Measurements from ENCODE around the gene HCLS1.

HCLS1 gene, protein sequence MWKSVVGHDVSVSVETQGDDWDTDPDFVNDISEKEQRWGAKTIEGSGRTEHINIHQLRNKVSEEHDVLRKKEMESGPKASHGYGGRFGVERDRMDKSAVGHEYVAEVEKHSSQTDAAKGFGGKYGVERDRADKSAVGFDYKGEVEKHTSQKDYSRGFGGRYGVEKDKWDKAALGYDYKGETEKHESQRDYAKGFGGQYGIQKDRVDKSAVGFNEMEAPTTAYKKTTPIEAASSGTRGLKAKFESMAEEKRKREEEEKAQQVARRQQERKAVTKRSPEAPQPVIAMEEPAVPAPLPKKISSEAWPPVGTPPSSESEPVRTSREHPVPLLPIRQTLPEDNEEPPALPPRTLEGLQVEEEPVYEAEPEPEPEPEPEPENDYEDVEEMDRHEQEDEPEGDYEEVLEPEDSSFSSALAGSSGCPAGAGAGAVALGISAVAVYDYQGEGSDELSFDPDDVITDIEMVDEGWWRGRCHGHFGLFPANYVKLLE

DNA sequence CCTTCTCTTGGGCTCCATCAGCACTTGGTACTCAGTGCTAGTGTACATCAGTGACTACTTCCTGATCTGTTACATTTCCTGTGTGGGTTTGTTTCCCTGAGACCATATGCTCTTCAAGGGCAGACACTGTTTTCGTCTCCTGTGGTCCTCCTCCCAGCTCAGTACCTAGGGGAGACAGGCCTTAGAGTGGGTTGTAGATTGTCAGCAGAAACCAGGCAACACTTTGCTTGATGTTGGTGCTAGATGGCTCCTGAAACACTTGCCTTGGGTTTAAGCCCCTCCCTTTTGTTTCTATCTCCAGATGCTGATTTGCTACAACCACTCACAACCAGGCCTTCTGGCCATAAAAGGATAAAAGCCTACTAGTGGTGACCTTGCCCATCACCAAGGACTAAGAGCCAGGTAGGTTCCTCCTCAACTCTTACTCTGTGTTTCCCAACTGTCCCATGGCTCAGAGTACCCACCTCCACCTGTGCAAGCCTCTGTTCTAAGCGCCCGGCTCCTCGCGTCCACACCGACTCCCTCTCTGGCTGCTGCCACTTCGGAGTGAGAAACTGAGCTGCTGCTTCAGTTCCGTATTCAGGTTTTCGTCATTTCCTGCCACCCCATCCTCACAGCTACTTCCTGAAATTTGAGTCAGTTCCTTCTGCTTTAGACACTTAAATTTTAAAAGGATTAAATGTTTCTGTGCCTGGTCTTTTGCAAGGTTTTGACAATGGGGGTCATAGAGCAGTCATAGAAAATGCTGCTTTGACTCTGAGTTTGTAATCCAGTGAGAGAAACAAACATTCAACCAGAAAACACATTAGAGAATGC is at the start of gene HCLS1:
HCLS1 (minus strand) TSS at position 548 of the 816 bp plus-strand sequence. CDS start 2,556 bp downstream, outside the sequence.
- no peak within 1 kb of the TSS for H3K27ac ChIP-seq (ENCODE audit: low read depth, low read length)
- H3K36me3 ChIP-seq (ENCODE audit: insufficient read depth, low read length): peaks cover 25% of the 10 kb centered on the region
- no peaks in the 10 kb centered on the region for H3K9me3 ChIP-seq (ENCODE audit: low read length)
- H3K4me3 ChIP-seq (ENCODE audit: low read depth in 1 of 2, low read length in 2 of 2): no peak within 1 kb of the TSS
- H3K9ac ChIP-seq (ENCODE audit: low read length): no peak within 1 kb of the TSS
- H3K27me3 ChIP-seq (ENCODE audit: control insufficient read depth in 1 of 2, insufficient read depth in 2 of 2, low read length in 2 of 2): no peaks in the 10 kb centered on the region
- no peaks in the 10 kb centered on the region for H3K4me1 ChIP-seq (ENCODE audit: insufficient read depth, low read length)

DNA sequence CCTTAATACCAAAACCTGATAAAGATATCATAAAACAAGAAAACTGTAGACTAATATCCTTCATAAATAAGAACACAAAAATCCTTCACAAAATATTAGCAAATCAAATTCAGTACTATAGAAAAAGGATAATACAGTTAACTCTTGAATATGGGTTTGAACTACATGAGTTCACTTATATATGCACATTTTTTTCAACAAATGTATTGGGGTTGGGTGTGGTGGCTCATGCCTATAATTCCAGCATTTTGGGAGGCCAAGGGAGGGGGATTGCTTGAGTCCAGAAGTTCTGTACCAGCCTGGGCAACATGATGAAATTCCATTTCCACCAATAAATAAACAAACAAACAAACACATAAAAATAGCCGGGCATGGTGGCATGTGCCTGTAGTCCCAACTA is 49.6 kb upstream of the HCLS1 start:
- H3K27me3 ChIP-seq (ENCODE audit: control insufficient read depth in 1 of 2, insufficient read depth in 2 of 2, low read length in 2 of 2): no peaks in the 10 kb centered on the region
- H3K9ac ChIP-seq (ENCODE audit: low read length): no peak overlapping the region
- H3K9me3 ChIP-seq (ENCODE audit: low read length): no peaks in the 10 kb centered on the region
- H3K4me1 ChIP-seq (ENCODE audit: insufficient read depth, low read length): no peaks in the 10 kb centered on the region
- H3K36me3 ChIP-seq (ENCODE audit: insufficient read depth, low read length): peaks cover 14% of the 10 kb centered on the region
- no peak overlapping the region for H3K4me3 ChIP-seq (ENCODE audit: low read depth in 1 of 2, low read length in 2 of 2)
- H3K27ac ChIP-seq (ENCODE audit: low read depth, low read length): no peak overlapping the region

DNA sequence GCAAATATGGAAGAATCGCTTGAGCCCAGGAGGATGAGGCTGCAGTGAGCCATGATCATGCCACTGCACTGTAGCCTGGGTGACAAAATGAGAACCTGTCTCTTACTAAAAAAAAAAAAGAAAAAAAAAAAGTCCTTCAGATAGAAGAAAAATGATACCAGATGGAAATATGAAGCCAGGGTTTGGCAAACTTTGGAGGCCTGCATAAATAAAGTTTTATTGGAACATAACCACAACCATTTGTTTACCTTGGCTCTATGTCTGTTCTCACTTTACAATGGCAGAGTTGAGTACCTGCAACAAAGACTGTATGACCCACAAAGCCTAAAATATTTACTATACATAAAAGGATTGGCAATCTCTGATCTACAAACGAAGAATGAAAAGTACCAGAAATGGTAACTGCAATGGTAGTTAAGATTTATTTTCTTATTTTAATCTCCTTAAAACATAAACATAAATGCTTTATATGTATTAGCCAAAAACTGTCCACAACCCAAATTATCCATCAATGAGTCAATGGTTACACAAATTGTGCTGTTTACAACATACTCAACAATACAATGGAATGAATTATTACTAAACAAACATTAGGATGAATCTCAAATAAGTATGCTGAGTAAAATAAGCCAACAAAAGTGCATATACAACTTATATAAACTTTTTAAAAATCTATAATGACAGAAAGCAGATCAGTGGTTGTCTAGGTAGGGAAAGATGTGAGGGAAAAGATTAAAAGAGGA is 47.0 kb upstream of the HCLS1 start:
- no peak overlapping the region for H3K4me3 ChIP-seq (ENCODE audit: low read depth in 1 of 2, low read length in 2 of 2)
- H3K9ac ChIP-seq (ENCODE audit: low read length): no peak overlapping the region
- H3K27ac ChIP-seq (ENCODE audit: low read depth, low read length): no peak overlapping the region
- no peaks in the 10 kb centered on the region for H3K9me3 ChIP-seq (ENCODE audit: low read length)
- no peaks in the 10 kb centered on the region for H3K27me3 ChIP-seq (ENCODE audit: control insufficient read depth in 1 of 2, insufficient read depth in 2 of 2, low read length in 2 of 2)
- no peaks in the 10 kb centered on the region for H3K36me3 ChIP-seq (ENCODE audit: insufficient read depth, low read length)
- no peaks in the 10 kb centered on the region for H3K4me1 ChIP-seq (ENCODE audit: insufficient read depth, low read length)

DNA sequence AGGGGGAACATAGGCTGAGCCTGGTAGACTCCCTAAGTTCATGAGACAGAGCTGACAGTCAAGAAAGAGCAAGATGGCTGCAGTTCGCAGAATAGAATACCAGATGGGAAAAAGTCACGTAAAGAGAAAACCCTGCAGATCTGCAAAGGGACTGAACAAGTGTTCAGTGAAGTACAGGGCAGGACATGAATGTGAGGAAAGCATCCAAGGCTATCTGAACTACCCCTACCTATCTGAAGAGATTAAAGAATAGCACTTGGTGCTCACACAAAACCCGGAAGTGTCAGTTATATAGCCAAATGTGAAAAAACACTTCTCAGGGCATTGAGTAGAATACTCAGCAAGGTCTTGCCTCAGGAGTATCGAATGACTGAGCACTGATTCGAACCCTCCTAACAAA is 44.8 kb upstream of the HCLS1 start:
- no peak overlapping the region for H3K9ac ChIP-seq (ENCODE audit: low read length)
- H3K4me3 ChIP-seq (ENCODE audit: low read depth in 1 of 2, low read length in 2 of 2): no peak overlapping the region
- H3K27ac ChIP-seq (ENCODE audit: low read depth, low read length): no peak overlapping the region
- no peaks in the 10 kb centered on the region for H3K4me1 ChIP-seq (ENCODE audit: insufficient read depth, low read length)
- H3K27me3 ChIP-seq (ENCODE audit: control insufficient read depth in 1 of 2, insufficient read depth in 2 of 2, low read length in 2 of 2): no peaks in the 10 kb centered on the region
- no peaks in the 10 kb centered on the region for H3K9me3 ChIP-seq (ENCODE audit: low read length)
- peaks cover 18% of the 10 kb centered on the region for H3K36me3 ChIP-seq (ENCODE audit: insufficient read depth, low read length)

DNA sequence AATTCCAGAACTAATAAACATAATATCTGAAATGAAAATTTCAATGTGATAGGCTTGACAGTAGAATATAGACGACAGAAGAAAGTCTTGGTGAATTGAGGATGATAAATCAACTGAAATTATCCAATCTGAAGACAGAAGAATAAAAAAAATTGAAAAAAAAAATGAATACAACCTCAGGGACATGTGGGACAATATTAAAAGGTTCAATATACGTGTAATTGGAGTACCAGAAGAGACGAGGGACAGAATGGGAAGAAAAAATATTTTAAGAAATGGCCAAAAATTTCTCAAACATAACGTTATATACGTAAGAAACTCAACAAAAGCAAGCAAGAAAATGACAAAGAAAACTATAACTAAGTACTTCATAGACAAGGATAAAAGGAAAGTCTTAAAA is 43.3 kb upstream of the HCLS1 start:
- Histone ChIP-seq H3K9ac (ENCODE audit: low read length) (no peak overlapping the region), H3K27me3 (ENCODE audit: control insufficient read depth in 1 of 2, insufficient read depth in 2 of 2, low read length in 2 of 2) (no peaks in the 10 kb centered on the region)

DNA sequence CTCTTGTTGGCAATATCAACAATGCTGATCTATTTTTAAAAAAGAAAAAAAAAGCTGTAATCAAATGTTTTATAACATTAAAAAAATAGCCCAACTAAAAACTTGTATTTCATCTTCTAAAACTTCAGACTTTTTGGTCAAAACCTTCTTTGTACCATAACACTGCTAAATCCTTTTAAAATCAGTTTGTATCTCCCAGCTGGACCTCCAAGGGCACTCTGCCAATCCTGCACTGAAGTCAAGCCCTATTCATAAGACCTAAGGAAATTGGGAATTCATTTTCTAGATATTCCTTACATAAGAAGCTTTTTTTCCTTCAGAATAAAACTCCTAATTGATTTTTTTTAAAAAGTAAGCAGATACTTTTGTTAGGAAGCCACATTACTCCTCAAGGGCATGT is 38.2 kb upstream of the HCLS1 start:
- H3K27me3 ChIP-seq (ENCODE audit: control insufficient read depth in 1 of 2, insufficient read depth in 2 of 2, low read length in 2 of 2): no peaks in the 10 kb centered on the region
- no peak overlapping the region for H3K27ac ChIP-seq (ENCODE audit: low read depth, low read length)
- H3K9me3 ChIP-seq (ENCODE audit: low read length): no peaks in the 10 kb centered on the region
- H3K36me3 ChIP-seq (ENCODE audit: insufficient read depth, low read length): peaks cover 38% of the 10 kb centered on the region
- no peak overlapping the region for H3K9ac ChIP-seq (ENCODE audit: low read length)
- H3K4me1 ChIP-seq (ENCODE audit: insufficient read depth, low read length): no peaks in the 10 kb centered on the region
- H3K4me3 ChIP-seq (ENCODE audit: low read depth in 1 of 2, low read length in 2 of 2): no peak overlapping the region

More for the DNA sequence above, 43.3 kb upstream of the HCLS1 start:
- no peak overlapping the region for H3K4me3 ChIP-seq (ENCODE audit: low read depth in 1 of 2, low read length in 2 of 2)
- no peak overlapping the region for H3K27ac ChIP-seq (ENCODE audit: low read depth, low read length)
- no peaks in the 10 kb centered on the region for H3K9me3 ChIP-seq (ENCODE audit: low read length)
- peaks cover 18% of the 10 kb centered on the region for H3K36me3 ChIP-seq (ENCODE audit: insufficient read depth, low read length)
- no peaks in the 10 kb centered on the region for H3K4me1 ChIP-seq (ENCODE audit: insufficient read depth, low read length)

DNA sequence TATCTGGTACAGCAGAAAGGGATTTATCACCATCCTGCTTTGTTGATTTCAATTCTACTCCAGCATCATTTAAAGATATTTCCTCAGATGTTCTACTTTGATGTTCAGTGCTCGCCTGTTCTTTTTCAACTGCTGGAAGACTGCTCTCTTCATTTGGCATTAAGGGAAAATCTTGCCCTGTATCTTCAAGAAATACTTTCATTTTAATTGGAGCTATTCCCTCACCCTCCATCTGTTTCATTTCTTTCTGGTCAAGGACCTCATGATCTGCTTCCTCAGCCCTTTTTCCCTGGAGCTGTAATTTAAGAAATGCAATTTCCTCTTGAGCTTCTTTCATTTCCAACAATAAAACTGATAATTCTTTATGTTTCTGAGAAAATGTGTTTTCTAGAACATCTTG is 37.8 kb upstream of the HCLS1 start:
- Histone ChIP-seq H3K27ac (ENCODE audit: low read depth, low read length) (no peak overlapping the region), H3K9me3 (ENCODE audit: low read length) (no peaks in the 10 kb centered on the region), H3K4me3 (ENCODE audit: low read depth in 1 of 2, low read length in 2 of 2) (no peak overlapping the region), H3K9ac (ENCODE audit: low read length) (no peak overlapping the region), H3K36me3 (ENCODE audit: insufficient read depth, low read length) (peaks cover 42% of the 10 kb centered on the region), H3K27me3 (ENCODE audit: control insufficient read depth in 1 of 2, insufficient read depth in 2 of 2, low read length in 2 of 2) (no peaks in the 10 kb centered on the region), H3K4me1 (ENCODE audit: insufficient read depth, low read length) (no peaks in the 10 kb centered on the region)

DNA sequence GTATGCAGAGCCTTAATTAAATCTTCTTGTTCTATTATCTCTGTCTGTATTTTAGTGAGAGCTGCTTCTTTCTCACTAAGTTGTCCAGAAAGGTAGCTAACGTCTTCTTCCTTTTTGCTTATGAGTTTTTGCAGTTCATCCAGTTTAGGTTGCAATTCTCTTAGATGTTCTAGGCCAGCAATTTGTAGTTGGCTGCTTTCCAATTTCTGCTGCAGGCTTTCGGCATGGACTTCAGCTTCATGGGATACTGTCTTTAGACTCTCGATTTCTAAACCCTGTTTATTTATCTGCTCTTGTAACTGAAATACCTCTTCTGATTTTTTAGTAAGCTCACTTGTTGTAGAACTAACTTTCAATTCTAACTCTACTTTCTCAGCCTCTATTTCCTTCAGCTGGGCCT is 35.5 kb upstream of the HCLS1 start:
- Histone ChIP-seq H3K36me3 (ENCODE audit: insufficient read depth, low read length) (peaks cover 42% of the 10 kb centered on the region), H3K9me3 (ENCODE audit: low read length) (no peaks in the 10 kb centered on the region), H3K9ac (ENCODE audit: low read length) (no peak overlapping the region), H3K4me3 (ENCODE audit: low read depth in 1 of 2, low read length in 2 of 2) (no peak overlapping the region), H3K27ac (ENCODE audit: low read depth, low read length) (no peak overlapping the region), H3K27me3 (ENCODE audit: control insufficient read depth in 1 of 2, insufficient read depth in 2 of 2, low read length in 2 of 2) (no peaks in the 10 kb centered on the region), H3K4me1 (ENCODE audit: insufficient read depth, low read length) (no peaks in the 10 kb centered on the region)

DNA sequence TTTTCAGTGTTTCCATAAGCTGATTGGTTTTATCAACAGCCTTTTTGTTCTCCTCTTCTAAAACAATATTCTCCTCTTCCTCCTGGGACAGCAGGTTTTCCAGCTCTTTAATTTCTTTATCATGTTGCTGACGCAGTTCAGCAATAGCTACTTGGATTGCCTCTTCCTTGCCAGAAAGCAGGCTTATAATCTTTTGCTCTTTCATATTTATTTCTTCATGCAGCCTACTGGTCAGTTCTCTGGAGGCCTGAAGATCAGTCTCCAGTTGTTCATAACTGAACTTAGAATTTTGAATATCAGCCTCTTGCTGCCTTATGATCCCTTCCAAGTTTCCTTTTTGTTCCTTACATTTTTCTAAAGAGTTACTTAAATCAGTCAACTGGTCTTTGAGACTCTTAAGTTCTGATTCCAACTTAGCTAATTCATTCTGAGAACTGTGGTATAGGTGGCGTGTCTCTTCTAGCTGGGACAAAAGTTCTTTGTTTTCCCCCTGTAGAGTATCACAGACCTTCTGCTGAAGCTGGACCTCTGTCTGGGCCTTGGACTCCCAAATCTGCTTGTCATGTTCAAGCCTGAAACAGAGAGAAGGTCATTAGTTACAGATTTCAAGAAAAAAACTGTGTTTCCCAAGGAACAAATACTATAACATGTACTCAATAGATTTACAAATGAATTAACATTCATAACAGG is 31.5 kb upstream of the HCLS1 start:
- no peak overlapping the region for H3K9ac ChIP-seq (ENCODE audit: low read length)
- no peak overlapping the region for H3K27ac ChIP-seq (ENCODE audit: low read depth, low read length)
- H3K4me1 ChIP-seq (ENCODE audit: insufficient read depth, low read length): no peaks in the 10 kb centered on the region
- H3K4me3 ChIP-seq (ENCODE audit: low read depth in 1 of 2, low read length in 2 of 2): no peak overlapping the region
- no peaks in the 10 kb centered on the region for H3K27me3 ChIP-seq (ENCODE audit: control insufficient read depth in 1 of 2, insufficient read depth in 2 of 2, low read length in 2 of 2)
- peaks cover 30% of the 10 kb centered on the region for H3K36me3 ChIP-seq (ENCODE audit: insufficient read depth, low read length)
- H3K9me3 ChIP-seq (ENCODE audit: low read length): no peaks in the 10 kb centered on the region

DNA sequence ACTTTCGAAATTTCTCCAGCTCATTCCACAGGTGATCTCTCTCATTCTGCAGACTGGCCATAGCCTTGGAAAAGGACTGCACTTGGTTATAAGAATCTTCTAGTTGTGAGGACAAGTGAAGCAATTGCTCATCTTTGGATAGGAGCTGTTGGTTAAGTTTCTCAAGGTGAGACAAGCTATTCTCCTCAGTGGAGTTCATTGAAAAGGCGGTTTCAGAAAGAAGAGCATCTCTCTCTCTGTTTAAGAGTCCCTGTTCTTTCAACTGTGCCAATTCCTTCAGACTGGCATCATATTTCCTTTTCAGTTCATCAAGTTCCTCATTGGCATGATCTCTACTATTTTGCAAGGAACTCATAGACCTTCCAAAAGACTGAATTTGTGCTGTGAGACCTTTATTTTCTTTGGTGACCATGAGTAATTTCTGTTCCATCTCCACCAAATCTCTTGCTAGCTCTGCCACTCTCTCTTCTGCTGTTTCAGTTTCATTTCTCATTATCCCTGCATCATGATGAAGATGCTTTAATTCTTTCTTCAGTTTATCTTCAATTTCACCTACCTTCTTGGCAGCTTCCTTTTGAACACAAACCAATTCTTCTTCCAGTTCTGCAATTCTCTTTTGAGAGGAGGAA is 30.2 kb upstream of the HCLS1 start:
- H3K9me3 ChIP-seq (ENCODE audit: low read length): no peaks in the 10 kb centered on the region
- no peaks in the 10 kb centered on the region for H3K27me3 ChIP-seq (ENCODE audit: control insufficient read depth in 1 of 2, insufficient read depth in 2 of 2, low read length in 2 of 2)
- peaks cover 27% of the 10 kb centered on the region for H3K36me3 ChIP-seq (ENCODE audit: insufficient read depth, low read length)
- no peak overlapping the region for H3K4me3 ChIP-seq (ENCODE audit: low read depth in 1 of 2, low read length in 2 of 2)
- no peaks in the 10 kb centered on the region for H3K4me1 ChIP-seq (ENCODE audit: insufficient read depth, low read length)
- H3K9ac ChIP-seq (ENCODE audit: low read length): no peak overlapping the region
- no peak overlapping the region for H3K27ac ChIP-seq (ENCODE audit: low read depth, low read length)

All from muscle layer of colon (tissue), 2 donors.